MCF 10A (cell line): ENCODE results near the gene DNAAF8. TPM values are rescaled to one million over a fixed set of nuclear protein-coding genes. Genes with fewer than 3 reads are reported as not detected.

Experiments used
- BruUV-seq: library from RNA; stranded (reverse); fragments of 400-500 nt; replicated peaks from 2 replicates; lab custom pipeline; 2021; lab: Mats Ljungman, UMichigan
- CTCF ChIA-PET: fragments of 300-600 bp; sonication (Branson Sonifier 250); formaldehyde crosslinking; extraction: SDS; loops from one replicate; lab custom pipeline; 2021; ENCODE audit warnings: antibody characterized with exemption, inconsistent platforms; lab: Yijun Ruan, JAX
- POLR2A ChIA-PET: fragments of 300-600, 350-650 bp; sonication (Branson Sonifier 250); formaldehyde crosslinking; extraction: SDS; loops from one replicate; lab custom pipeline; 2020; ENCODE audit warnings: antibody characterized with exemption, inconsistent platforms; lab: Yijun Ruan, JAX
- DNase-seq: peaks from one replicate; pipeline ENCODE4 v3.0.0-alpha.2; 2018; ENCODE audit not compliant: unreplicated experiment
- H3K27ac Mint-ChIP-seq: one replicate; pipeline ENCODE4 v1.8.0; 2022; ENCODE audit warnings: mild to moderate bottlenecking, low read depth, mixed read lengths; ENCODE audit not compliant: unreplicated experiment
- H3K27me3 Mint-ChIP-seq: one replicate; pipeline ENCODE4 v1.8.0; 2022; ENCODE audit warnings: mixed read lengths; ENCODE audit not compliant: insufficient read depth, unreplicated experiment
- H3K36me3 Mint-ChIP-seq: one replicate; pipeline ENCODE4 v1.8.0; 2022; ENCODE audit warnings: mild to moderate bottlenecking, moderate library complexity, mixed read lengths; ENCODE audit not compliant: insufficient read depth, unreplicated experiment
- H3K4me1 Mint-ChIP-seq: one replicate; pipeline ENCODE4 v1.8.0; 2022; ENCODE audit warnings: mixed read lengths; ENCODE audit not compliant: insufficient read depth, unreplicated experiment
- H3K4me3 Mint-ChIP-seq: one replicate; pipeline ENCODE4 v1.8.0; 2022; ENCODE audit warnings: mild to moderate bottlenecking, moderate library complexity, mixed read lengths; ENCODE audit not compliant: unreplicated experiment
- H3K9me3 Mint-ChIP-seq: one replicate; pipeline ENCODE4 v1.8.0; 2022; ENCODE audit warnings: mixed read lengths; ENCODE audit not compliant: unreplicated experiment
- CTCF ChIP-seq: fragments of 200-600 bp; IDR thresholded peaks from one replicate; pipeline ENCODE4 v1.8.0; 2022; ENCODE audit warnings: antibody characterized with exemption, mild to moderate bottlenecking; ENCODE audit not compliant: unreplicated experiment
- intact Hi-C: fragments of 100-400 bp; cut with micrococcal nuclease; formaldehyde crosslinking; loops from 2 replicates; pipeline ENCODE4 v1.14.1; 2022
- total RNA-seq: library from RNA; stranded (reverse); gene quantifications from 2 replicates; pipeline ENCODE4 v1.2.3, GENCODE V29; 2022

The DNAAF8 gene
- total RNA-seq, 1 experiment from 2014 or later: 0.56 TPM

- Mint-ChIP-seq H3K4me3 (no peak overlapping the region), H3K27ac (no peak overlapping the region), H3K4me1 (no peaks in the 10 kb centered on the region), H3K27me3 (no peaks in the 10 kb centered on the region), H3K9me3 (no peaks in the 10 kb centered on the region), H3K36me3 (peaks cover 40% of the 10 kb centered on the region)
- POLR2A ChIA-PET: interaction anchor here (1.9 kb wide), 1 partner anchor 16 kb away, joined by 7 read pairs; the partner anchor contains the start of genes ANKS3 and DNAAF8
- DNase-seq: no peak
- no TSS peak for BruUV-seq
- intact Hi-C loops: no loop called here
- CTCF ChIA-PET: interaction anchor here (0.8 kb wide), 1 partner anchor 10 kb away, joined by 3 read pairs; no protein-coding TSS in a partner anchor
- no peak for TF ChIP-seq CTCF
These were observed 16.6 kb downstream of the DNAAF8 start for GRCh38 chr16:4750896-4751295.

DNA sequence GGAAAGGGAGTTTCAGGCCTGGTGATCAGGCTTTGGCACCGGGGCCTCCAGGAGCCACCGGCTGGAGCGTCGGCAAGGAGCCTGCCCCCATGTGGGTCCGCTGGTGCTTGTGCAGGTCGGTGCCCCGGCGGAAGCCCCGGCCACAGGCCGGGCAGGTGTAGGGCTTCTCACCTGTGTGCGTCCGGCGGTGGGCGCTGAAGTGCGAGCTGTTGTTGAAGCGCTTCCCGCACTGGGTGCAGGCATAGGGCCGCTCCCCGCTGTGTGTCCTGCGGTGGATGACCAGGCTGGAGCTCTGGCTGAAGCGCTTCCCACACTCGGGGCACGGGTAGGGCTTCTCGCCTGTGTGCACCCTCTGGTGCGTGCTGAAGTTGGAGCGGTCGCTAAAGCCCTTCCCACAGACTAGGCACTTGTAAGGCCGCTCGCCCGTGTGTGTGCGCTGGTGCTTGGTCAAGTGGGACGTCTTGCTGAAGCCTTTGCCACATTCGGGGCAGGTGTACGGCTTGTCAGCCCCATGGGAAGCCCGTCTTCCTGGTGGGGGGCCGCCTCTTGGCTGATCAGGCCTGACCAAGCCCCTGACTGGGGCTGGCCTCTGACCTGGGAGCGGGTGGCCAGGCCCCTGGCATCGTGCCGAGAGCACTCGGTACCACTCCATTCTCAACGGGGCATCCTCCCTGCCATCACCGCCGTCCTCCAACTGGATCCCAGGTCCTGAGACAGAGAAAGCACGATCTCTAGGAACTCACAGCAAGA lies 18.2 kb downstream of the DNAAF8 start:
- Mint-ChIP-seq H3K9me3 (no peaks in the 10 kb centered on the region), H3K27ac (no peak overlapping the region), H3K4me1 (no peaks in the 10 kb centered on the region), H3K4me3 (no peak overlapping the region), H3K27me3 (no peaks in the 10 kb centered on the region), H3K36me3 (peaks cover 55% of the 10 kb centered on the region)
- CTCF ChIA-PET: no interaction called here
- no peak for DNase-seq
- POLR2A ChIA-PET: interaction anchor here (1.9 kb wide), 1 partner anchor 18 kb away, joined by 7 read pairs; the partner anchor contains the start of genes ANKS3 and DNAAF8
- TF ChIP-seq CTCF: no peak
- intact Hi-C loops: no loop called here
- no TSS peak for BruUV-seq

GRCh38 chr16:4753227-4753626 lies 18.9 kb downstream of the DNAAF8 start:
- H3K4me3 Mint-ChIP-seq: no peak overlapping the region
- peaks cover 62% of the 10 kb centered on the region for H3K36me3 Mint-ChIP-seq
- no peak overlapping the region for H3K27ac Mint-ChIP-seq
- no peaks in the 10 kb centered on the region for H3K9me3 Mint-ChIP-seq
- intact Hi-C loops: no loop called here
- no TSS peak for BruUV-seq
- ChIA-PET POLR2A (no interaction called here), CTCF (interaction anchor here (0.7 kb wide), 1 partner anchor 11 kb away, joined by 4 read pairs; no protein-coding TSS in a partner anchor)
- no peak for DNase-seq
- no peaks in the 10 kb centered on the region for H3K27me3 Mint-ChIP-seq
- no peaks in the 10 kb centered on the region for H3K4me1 Mint-ChIP-seq
- TF ChIP-seq CTCF: no peak

- Mint-ChIP-seq H3K4me1 (no peaks in the 10 kb centered on the region), H3K36me3 (peaks cover 70% of the 10 kb centered on the region), H3K27ac (no peak overlapping the region), H3K9me3 (no peaks in the 10 kb centered on the region), H3K27me3 (no peaks in the 10 kb centered on the region), H3K4me3 (no peak overlapping the region)
- ChIA-PET POLR2A (interaction anchor here (1.0 to 1.2 kb wide), 2 partner anchors 12 kb away, joined by 3 to 4 read pairs; partner anchors contain the start of gene ZNF500), CTCF (no interaction called here)
- DNase-seq: no peak
- TF ChIP-seq CTCF: no peak
- intact Hi-C loops: no loop called here
- no TSS peak for BruUV-seq
These were observed 20.5 kb downstream of the DNAAF8 start for GRCh38 chr16:4754865-4755264.
